ELR (cell line): ENCODE results near the gene TGFBR2.
A peak's percentile ranks its signal among the peaks of the same experiment; 100 is the strongest.

Experiments
- DNase-seq: peaks from one replicate; pipeline ENCODE4 v3.0.0-alpha.2; 2015; ENCODE audit warnings: low read depth

TGFBR2 gene

DNA sequence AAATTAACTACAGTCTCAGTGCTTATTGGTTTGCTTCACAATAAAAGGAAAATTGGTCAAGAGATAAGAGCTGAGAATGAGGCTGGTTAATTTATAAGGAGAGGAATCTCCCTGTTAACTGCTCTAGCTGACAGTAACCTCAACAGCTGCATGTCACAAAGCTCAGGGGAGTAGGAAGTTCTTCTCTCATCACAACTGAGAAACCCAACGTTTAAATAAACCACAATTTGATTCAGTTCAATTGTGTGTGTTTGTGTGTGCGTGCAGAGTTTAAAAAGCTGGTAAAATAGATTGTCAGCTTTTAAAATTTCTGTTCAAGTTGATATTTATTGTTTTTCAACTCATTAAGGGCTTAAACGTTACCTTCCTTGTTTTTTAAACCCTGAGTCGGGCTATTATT lies 3.5 kb upstream of the TGFBR2 start:
- DNase-seq: no peak

DNA sequence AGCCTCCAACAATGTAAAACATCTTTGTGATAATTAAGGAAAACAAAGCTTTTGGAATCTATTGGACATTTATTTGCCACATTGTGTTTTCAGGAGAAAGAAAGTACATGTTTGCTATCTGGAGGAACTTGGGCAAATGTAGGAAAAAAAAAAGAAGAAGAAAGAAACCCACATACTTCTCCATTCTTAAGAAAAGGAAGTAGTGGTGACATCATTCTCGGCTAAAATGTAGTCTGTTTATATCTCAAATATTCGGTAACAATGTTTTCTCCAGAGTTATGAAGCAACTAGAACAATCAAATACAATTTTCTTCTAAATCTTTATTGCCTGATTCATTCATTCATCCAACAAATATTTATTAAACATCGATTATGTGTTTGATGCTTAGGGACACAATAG lies 2.3 kb upstream of the TGFBR2 start:
- DNase-seq: no peak

DNA sequence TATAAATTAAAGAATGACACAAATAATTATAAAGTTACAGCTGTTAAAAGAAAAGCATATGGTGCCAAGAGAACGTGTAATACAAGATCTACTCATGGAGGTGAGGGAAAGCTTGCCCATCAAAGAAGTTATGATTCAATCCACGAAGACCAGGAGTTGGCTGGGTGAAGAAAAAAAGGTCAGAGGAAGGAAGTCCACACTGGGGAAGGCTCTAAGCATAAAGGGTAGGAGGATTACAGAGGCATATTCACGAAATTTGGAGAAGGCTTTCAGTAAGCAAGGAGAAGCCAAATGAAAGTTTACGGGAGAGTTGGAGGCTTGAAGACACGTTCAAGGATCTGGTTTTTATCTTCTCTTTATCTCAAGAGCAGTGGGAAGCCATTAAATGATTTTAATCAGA lies 1.8 kb upstream of the TGFBR2 start:
- DNase-seq: no peak

DNA sequence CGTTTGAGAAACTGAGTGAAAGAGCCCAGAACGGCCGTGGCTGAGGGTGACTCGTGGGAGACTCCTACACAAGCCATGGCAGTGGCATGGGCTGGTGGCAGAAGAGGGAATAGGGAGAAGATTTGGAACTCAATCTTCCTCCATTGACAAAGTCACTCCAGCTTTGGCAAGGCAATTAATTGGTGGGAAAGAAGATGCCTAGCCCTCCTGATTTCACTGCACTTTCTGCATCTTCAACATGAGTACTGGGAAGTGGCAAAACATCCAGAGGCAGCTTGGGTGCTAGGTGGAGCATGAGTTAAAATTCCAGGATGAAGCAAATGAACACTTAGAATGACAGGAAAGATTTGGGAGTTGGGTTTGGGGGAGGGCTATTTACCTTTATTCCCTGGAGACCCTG lies 1.4 kb upstream of the TGFBR2 start:
- no peak for DNase-seq

DNA sequence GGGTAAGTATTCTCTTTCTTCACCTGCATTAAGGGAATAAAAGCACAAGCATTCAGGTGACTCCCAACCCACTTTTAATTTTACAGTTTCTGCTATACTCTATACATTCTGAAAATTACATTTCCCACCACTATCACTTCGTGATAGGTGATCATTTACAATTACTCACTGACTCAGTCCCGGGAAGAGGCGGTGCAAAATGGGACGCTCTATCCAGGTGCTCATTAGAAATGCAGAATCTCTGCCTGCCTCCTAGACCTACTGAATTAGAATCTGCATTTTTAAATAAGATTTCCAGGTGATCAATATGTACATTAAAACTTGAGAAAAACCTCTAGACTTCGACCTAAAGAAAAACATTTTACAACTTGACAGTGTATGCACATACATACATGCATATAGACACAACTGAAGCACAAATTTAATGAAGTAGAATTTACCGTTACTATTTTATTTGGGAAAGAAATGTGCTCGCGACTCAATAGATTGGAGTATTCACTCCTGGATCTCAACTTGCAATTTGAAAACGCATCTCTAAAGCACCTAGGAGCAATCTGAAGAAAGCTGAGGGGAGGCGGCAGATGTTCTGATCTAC lies 598 bp upstream of the TGFBR2 start:
- DNase-seq: no peak

DNA sequence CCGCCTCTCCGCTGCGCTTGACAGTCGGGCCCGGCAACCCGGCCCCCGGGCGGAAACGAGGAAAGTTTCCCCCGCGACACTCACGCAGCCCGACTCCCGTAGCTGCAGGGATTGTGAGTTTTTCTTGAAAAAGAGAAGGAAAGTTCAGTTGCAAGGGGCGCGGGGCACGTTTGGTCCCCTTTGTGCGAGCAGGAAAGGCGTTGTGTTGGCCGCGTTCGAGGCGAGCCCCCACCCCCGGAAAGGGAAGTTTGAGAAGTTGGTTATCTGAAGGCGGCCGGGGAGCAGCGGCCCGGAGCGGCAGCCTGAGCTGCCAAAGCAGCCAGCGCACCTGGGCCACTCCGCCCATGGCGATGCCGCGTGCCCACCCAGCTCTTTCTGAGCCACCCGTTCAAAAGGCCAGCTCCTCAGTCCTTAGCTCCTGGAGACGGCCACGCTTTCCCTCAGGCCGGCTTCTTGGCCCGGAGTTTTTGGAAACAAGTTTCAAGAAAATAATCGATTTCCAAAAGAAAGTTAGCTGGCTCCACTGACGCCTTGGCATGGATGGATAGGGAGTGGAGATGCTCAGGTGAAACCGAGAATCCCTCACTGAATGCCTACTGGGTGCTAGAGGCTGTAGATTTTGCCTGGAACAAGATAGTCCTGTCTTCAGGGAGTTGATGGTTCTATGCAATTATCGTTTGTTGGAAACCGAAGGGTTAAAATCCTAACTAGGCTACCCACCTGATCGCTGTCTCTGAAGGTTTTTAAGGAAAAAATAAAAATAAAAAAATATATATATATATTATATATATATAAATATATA lies 832 bp downstream of the TGFBR2 start:
- DNase-seq: peak; percentile 61

DNA sequence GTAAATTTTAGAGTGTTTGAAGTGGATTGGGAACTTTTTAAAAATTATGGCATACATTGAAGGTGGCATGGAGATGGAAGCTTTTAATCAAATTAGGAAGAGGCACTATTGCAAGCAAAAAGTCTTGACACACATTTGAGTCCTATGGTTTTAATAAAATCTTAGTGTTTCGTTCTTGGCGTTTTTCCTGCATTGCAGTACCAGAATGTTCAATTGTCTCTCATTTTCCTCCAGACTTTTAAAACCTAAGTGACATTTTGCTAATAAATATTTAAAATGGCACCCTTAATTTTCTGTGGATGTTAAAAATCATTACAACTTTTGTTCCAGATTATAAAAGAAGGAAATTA lies 2.2 kb downstream of the TGFBR2 start:
- DNase-seq: peak; percentile 18

DNA sequence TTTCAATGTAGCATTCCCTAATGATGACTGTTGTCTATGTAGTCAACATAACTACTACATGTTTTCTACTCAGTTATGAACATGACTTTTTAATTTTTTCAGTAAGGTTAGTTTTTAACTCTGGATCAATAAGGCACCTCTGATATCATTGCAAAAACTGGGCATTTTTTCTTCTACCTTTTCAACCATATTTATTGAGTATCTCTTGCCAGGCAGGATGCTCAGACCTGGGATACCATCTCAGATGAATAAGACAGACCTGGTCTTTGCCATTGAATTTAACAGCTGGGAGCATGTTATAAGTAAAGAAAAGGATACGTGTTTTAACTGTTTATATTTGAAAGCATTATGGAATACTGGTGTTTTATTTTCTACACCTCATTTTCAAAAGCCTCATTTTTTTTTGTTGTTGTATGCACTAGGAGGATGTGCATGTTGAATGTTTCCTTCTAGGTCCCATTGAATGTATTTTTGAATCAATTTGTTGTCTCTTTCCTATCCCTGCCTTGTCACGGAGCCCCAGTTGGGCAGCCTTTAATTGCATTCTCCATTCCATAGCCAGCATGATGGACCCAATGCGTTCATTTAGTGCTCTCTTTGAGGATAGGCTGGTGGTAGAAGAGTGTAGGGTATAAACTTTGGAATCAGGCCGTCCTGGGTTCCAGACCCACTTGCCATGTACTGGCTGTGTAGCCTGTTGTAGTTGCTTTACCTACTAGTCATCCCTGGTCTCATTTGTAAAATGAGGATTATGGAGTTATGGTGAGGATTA lies 3.7 kb downstream of the TGFBR2 start:
- DNase-seq: peak; percentile 32

DNA sequence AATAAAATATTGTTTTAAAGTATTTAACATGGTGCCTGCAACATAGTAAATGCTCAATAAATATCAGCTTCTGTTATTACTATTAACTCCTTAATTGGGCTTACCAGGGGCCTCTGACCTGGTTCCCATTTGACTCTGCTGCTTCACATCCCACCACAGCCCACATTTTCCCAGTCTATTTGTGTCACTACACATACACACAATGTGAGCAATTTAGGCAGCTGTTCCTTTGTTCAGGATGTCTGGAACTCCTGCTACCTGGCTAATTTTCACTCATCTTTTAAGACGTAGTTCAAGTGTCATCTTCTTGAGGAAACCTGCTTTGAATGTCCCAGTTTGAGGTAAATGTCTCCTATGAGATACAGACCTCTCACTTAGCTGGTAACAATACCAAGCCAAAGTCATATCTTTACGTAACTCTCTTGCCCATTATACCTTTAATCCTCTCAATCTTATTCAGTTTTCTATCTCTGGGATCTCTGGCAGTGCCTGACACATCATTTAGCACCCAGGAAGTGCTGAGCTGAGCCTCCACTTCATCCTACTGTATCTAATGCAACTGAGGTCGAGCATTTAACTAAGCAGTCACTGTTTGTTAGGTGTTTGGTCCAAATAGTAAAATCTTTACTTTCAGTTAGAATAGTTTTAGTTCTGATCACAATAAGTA lies 4.4 kb downstream of the TGFBR2 start:
- DNase-seq: peak; percentile 18

DNA sequence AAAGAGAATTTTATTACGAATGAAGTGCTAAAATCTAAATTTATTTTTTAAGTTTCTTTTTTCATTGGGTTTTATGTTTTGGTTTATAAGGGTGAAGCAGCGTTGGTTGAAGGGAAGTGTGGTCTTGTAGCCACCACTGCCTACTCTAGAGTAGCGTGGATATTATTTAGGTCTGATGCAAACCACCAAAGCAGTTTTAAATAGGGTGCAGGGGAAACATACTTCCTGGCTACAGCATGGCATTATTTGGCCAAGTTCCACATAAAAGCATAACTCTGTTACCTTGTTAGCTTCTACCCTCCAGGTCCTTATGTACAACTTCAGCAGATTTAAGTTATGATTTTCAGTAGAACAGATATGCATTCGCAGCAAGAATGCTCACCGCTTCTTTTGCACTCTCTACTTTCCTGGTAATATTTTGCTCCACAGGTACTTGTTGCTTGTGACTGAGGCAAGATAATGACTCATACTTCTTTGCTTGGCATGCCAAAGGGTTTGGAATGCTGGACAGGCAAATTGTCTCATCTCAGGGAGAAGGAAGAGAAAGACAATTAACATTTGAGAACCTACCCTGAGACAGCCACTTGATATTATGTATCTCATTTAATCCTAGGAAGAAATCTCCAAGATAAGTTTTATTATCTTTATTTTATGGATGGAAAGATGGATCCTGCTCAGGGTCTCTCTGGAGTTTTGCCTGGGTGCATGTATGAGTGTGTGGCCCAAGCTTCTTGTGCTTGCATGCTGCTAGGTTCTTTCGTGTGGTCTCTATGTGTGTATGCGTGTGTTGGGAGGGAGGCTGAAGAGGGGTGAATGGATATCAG lies 5.4 kb downstream of the TGFBR2 start:
- peak; percentile 79 for DNase-seq

DNA sequence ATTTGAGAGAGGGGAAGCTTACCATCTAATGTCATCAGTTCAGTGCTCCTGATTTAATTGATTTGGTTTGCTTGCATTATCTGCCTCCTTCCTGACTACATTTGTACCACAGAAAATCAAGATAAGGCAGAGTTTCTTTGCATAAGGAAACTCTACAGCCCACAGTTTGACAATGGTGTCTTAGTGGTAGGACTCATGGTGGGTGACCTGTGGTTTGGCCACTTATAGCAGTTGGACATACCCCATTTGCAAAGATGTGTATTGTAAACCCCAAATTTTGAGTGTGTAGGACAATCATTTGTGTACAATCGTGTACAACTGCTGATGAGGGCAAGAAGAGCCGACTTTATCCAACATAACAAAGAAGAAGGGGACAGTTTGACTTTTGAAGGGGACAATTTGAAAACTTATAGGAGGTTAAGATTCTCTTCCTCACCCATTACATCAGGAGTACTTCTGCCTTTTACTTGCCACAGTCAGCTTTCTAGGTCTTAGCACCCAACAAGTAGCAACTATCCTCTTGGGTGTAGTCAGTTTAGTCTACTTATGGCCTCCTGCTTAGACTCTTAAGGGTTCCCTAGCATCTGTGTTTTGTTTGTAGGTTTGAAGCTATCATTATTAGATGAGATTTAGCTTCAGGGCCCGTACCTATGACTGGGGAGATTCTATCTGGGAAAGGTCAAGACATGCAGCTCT lies 6.2 kb downstream of the TGFBR2 start:
- DNase-seq: no peak

DNA sequence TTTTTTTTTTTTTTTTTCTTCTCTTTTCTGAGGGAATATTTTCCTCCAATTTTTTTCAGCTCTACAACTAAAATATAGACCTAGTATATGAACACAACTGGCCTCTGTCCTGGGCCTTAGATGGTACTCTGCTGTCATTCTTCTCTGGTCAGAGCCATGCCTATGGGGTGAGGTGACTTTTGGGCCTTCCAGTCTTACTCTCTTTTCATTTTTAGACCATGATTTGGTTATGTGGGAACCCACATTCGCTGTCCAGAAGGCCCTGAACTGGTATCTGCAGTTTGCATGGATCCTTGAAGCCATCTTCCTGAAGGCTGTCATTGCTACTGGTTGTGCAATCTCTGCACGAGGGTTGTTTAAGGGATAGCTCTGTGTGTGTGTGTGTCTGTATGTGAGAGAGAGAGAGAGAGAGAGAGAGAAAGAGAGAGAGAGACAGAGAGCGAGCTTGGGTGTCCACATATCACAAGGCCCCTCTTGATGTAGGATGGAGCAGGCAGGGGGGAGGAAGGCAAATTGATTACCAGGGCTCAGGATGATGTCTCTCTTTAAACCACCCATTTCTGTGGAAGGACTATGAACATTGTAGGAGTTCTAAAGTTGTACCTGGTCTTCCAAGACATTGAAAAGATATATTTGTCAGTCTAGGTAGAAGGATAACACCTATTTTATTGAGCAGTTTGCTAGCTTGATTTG lies 6.9 kb downstream of the TGFBR2 start:
- DNase-seq: no peak

DNA sequence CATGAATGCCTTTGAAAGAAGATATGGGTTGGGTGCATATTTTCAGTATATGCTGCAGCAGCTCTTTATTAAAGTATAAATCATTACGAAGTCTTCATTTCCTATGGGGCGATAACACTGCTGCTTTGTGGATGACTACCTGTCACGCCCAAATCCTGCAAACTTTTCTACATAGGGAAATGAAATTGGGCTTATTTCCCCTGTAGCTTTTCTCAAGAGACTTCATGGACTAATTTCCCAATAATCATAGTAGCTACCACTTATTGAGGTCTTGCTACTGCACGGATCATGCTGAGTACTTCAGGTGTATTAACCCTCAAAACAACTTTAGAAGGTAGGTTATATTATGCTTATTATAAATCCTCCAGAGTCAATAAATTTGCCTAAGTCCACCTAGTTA lies 8.0 kb downstream of the TGFBR2 start:
- DNase-seq: no peak

DNA sequence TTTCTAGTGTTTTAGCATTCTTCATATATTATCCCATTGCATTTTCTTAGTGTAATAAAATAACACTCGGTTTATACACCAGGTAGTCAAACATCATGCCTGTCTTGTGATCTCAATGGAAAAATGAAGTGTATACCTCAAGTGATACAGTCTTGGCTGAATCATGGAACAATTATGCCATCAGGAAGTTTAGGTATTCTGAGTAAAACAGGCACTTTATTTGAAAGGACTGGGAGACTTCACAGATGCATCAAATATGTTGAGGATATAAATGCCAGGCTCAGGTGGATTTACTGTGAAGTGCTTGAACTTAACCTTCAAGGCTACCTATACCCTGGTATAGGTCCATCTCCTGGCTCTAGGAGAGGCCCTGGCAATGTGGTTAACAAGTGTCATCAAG lies 8.5 kb downstream of the TGFBR2 start:
- DNase-seq: peak; percentile 42

DNA sequence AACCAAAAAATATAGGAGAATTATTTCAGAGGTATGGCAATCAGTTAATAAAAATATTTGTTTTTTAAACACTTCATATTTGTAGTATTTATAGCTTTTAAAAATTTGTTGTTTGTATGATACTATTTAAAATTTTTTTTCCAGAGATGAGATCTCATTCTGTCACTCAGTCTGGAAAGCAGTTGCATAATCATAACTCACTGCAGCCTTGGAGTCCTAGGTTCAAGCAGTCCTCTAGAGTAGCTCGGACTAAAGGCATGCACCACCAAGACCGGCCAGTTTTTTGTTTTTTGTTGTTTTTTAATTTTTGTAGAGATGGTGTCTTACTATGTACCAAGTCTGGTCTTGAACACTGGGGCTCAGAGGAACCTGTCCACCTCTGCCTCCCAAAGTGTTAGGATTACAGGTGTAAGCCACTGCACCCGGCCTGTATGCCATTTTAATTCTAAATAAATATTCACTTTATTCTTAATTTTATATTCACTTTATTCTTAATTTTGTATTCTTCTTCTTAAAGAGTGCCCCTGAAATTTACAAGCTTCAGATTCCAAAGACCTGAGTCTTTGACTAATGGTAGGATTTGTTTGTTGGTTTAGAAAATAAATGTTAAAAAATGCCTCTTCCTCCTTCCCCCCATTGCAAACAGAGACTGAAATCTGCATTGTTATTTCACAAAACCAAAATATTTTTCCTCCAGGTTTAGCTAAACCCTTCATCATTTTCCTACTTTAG lies 9.4 kb downstream of the TGFBR2 start:
- DNase-seq: no peak

DNA sequence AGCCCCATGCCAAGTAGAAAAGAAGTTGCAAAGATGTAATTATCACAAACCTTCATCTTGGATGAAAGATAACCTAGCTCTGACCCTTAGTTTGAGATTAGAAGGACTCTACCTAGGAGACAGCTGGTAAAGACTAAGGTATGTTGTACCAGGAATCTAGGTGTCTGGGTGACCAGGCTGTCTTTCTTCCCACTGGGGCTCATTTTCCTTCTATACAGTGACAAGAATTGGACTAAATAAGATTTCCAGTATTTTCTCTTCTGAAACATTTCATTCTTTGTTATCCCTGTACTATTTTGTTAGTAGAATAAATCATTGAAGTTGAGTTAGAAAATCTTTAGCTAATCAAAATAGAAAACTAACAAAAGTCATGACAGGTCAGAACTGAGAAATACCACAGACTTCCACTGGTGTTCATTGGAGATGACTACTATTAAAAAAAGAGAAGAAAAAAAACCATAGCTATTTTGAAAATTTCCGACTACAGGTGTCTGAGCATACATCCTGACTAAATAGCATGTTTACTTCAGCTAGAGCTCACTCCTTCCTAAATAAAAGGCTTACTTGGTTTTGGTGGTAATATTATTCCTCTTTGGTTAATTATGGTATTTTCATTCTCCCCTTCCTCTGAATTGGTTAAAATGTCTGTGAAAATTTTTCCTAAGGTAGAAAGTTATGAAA lies 10.1 kb downstream of the TGFBR2 start:
- DNase-seq: no peak

DNA sequence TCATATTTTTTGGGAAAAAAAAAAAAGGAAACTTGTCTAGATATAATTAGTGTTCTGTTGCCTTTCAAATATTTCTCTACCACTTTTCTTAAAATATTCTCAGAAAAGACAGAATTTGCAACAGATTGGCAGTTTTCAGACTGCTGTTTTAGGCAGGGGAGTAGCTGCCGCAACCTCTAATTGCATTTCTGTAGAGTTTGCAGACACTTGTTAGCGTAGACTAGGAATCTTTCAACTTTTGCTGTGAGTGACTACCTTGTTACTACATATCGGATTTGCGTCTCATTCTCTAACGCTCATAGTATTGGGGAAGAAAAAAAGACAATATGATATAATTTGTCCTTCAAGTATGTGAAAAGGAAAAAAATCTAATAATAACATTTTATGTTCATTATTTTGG lies 10.7 kb downstream of the TGFBR2 start:
- DNase-seq: no peak

DNA sequence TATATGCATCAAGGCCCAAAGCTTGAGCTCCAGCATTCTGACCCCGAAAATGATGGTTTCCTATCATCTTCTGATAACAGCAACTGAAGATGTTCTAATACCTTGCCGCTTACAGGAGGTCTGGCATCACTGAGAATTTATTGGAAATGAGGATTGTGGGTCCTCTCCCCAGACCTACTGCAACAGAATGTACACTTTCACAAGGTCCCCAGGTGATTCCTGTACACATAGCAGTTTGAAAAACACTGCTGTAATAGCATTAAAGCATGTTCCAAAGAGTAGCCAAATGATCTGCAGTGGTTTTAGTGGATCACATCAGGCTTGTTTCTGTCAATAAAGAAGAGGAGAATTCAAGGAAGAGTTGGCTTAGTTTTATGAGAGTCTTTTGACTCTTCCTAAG lies 11.3 kb downstream of the TGFBR2 start:
- DNase-seq: no peak

DNA sequence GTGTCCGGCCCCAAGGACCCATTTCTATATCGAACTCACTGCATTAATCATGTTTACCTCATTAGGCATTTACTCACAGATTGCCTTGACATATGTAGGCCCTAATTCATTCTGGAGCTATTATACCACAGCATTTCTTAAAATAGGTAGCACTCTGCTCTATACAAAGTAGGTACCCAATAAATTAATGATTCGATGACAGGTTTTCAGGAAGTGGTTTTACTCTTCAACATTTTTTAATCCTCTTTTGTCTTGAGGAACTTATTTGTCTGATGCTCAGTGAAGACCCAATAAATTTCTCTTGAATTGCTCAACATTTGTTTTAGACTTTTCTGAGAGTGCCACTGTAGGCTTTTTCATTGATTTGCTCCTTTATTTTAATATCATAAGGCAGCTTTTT lies 12.1 kb downstream of the TGFBR2 start:
- DNase-seq: no peak
